HepG2 (cell line): ENCODE data around the gene ELOVL7. TPM values are rescaled to one million over a fixed set of nuclear protein-coding genes. Genes with fewer than 3 reads are reported as not detected.

Source experiments
- ATAD3A ChIP-seq: sonication (generic); formaldehyde crosslinking; IDR thresholded peaks from 2 replicates; pipeline ENCODE4 v1.4.0; 2020; ENCODE audit warnings: missing genetic modification reagents
- CCDC6 ChIP-seq: sonication (generic); formaldehyde crosslinking; IDR thresholded peaks from 2 replicates; pipeline ENCODE4 v1.8.1; 2022; ENCODE audit warnings: mild to moderate bottlenecking, missing genetic modification reagents, moderate library complexity
- CEBPB ChIP-seq: IDR thresholded peaks from 2 replicates; pipeline ENCODE4 v1.6.1; 2011; ENCODE audit warnings: low read depth, low read length, improper control_type of control experiment, borderline replicate concordance
- CENPT ChIP-seq: sonication (generic); formaldehyde crosslinking; IDR thresholded peaks from 2 replicates; pipeline ENCODE4 v1.8.0; 2022; ENCODE audit warnings: low read depth, mild to moderate bottlenecking, moderate library complexity, missing genetic modification reagents
- FOXK2 ChIP-seq: fragments of 450-650 bp; IDR thresholded peaks from 2 replicates; pipeline ENCODE4 v1.6.1; 2016
- GPBP1L1 ChIP-seq: sonication (generic); formaldehyde crosslinking; IDR thresholded peaks from 2 replicates; pipeline ENCODE4 v1.5.0; 2020; ENCODE audit warnings: mild to moderate bottlenecking, missing genetic modification reagents
- HNF4G ChIP-seq, 2 experiments: sonication (generic) in 1 of 2; formaldehyde crosslinking in 1 of 2; IDR thresholded peaks; 2 replicates each; pipeline versions ENCODE4 v1.4.0 to v1.6.1; 2011 to 2020; ENCODE audit warnings: borderline replicate concordance in 2 of 2, low read depth in 2 of 2, mild to moderate bottlenecking in 2 of 2, low read length in 1 of 2, missing genetic modification reagents in 1 of 2, moderate library complexity in 1 of 2
- MAX ChIP-seq: IDR thresholded peaks from 2 replicates; pipeline ENCODE4 v1.6.1; 2012; ENCODE audit warnings: inconsistent platforms
- POLR2AphosphoS2 ChIP-seq: IDR thresholded peaks from 2 replicates; pipeline ENCODE4 v1.6.1; 2011; ENCODE audit warnings: low read depth, low read length, improper control_type of control experiment
- SALL1 ChIP-seq: sonication (generic); formaldehyde crosslinking; IDR thresholded peaks from 2 replicates; pipeline ENCODE4 v1.8.0; 2022; ENCODE audit warnings: mild to moderate bottlenecking, missing genetic modification reagents
- TRIM22 ChIP-seq: fragments of 450-650 bp; IDR thresholded peaks from 2 replicates; pipeline ENCODE4 v1.6.1; 2017
- YEATS2 ChIP-seq: sonication (generic); formaldehyde crosslinking; IDR thresholded peaks from 2 replicates; pipeline ENCODE4 v1.4.0; 2020; ENCODE audit warnings: missing genetic modification reagents, borderline replicate concordance
- ZBTB26 ChIP-seq: IDR thresholded peaks from 2 replicates; pipeline ENCODE4 v1.6.1; 2016; ENCODE audit warnings: missing compliant biosample characterization, missing genetic modification reagents, borderline replicate concordance
- ZBTB42 ChIP-seq: sonication (generic); formaldehyde crosslinking; IDR thresholded peaks from 2 replicates; pipeline ENCODE4 v1.5.0; 2020; ENCODE audit warnings: mild to moderate bottlenecking, missing genetic modification reagents
- ZNF101 ChIP-seq: sonication (generic); formaldehyde crosslinking; IDR thresholded peaks from 2 replicates; pipeline ENCODE4 v1.4.0; 2020; ENCODE audit warnings: mild to moderate bottlenecking, low read depth, missing genetic modification reagents, borderline replicate concordance
- ZNF180 ChIP-seq: sonication (generic); formaldehyde crosslinking; IDR thresholded peaks from 2 replicates; pipeline ENCODE4 v1.4.0; 2020; ENCODE audit warnings: low read depth, missing genetic modification reagents, borderline replicate concordance
- ZNF362 ChIP-seq: sonication (generic); formaldehyde crosslinking; IDR thresholded peaks from 2 replicates; pipeline ENCODE4 v1.4.0; 2020; ENCODE audit warnings: missing genetic modification reagents, mild to moderate bottlenecking, borderline replicate concordance
- ZNF484 ChIP-seq: sonication (generic); formaldehyde crosslinking; IDR thresholded peaks from 2 replicates; pipeline ENCODE4 v1.5.1; 2020; ENCODE audit warnings: mild to moderate bottlenecking, low read depth, missing genetic modification reagents, borderline replicate concordance
- ZNF547 ChIP-seq: sonication (generic); formaldehyde crosslinking; IDR thresholded peaks from 2 replicates; pipeline ENCODE4 v1.5.1; 2020; ENCODE audit warnings: mild to moderate bottlenecking, missing genetic modification reagents
- ZNF777 ChIP-seq: sonication (generic); formaldehyde crosslinking; IDR thresholded peaks from 2 replicates; pipeline ENCODE4 v1.4.0; 2020; ENCODE audit warnings: missing genetic modification reagents
- ZNF83 ChIP-seq: sonication (generic); formaldehyde crosslinking; IDR thresholded peaks from 2 replicates; pipeline ENCODE4 v1.4.0; 2020; ENCODE audit warnings: missing genetic modification reagents, mild to moderate bottlenecking, borderline replicate concordance
- ZNF850 ChIP-seq: sonication (generic); formaldehyde crosslinking; conservative IDR thresholded peaks from 2 replicates; pipeline ENCODE4 v1.9.0; 2021; ENCODE audit warnings: mild to moderate bottlenecking, missing genetic modification reagents
- ZSCAN20 ChIP-seq: sonication (generic); formaldehyde crosslinking; IDR thresholded peaks from 2 replicates; pipeline ENCODE4 v1.4.0; 2020; ENCODE audit warnings: missing genetic modification reagents, mild to moderate bottlenecking, borderline replicate concordance
- polyA plus RNA-seq, 8 experiments: library from polyadenylated mRNA; depleted of rRNA in 3 of 8; stranded (reverse) in 7 of 8; unstranded in 1 of 8; fragments of >200 nt; fragmentation: Illumina TruSeq in 4 of 8; extraction: Trizol in 4 of 8; gene quantifications; 2 replicates each; pipeline versions ENCODE4 v1.2.1 to v1.2.3, GENCODE V29; 2011 to 2016; ENCODE audit warnings: low read depth in 4 of 8, missing spikeins in 1 of 8, mixed read lengths in 1 of 8; ENCODE audit not compliant: insufficient read depth in 1 of 8
- total RNA-seq, 5 experiments: library from RNA; depleted of rRNA; stranded (reverse); fragments of >200 nt; fragmentation: Illumina TruSeq; extraction: Trizol; gene quantifications; 2 replicates each; pipeline ENCODE4 v1.2.3, GENCODE V29; 2016; ENCODE audit warnings: low read depth in 1 of 5

Gene ELOVL7
- total and polyA plus RNA-seq, 2 of the 13 experiments (the other 11 are each of a cell fraction or from before 2014, with no cell fraction given), result 4.5 to 7.3 TPM

GRCh38 chr5:60843936-60844905, at the start of gene ELOVL7 (continued):
- no peak for TF ChIP-seq TRIM22
- no peak for TF ChIP-seq HNF4G (IDR thresholded peaks at IDR 0.05; ENCODE audit: borderline replicate concordance, low read depth, low read length)
- TF ChIP-seq HNF4G (CRISPR knock-in tag; IDR thresholded peaks at IDR 0.05; ENCODE audit: borderline replicate concordance, low read depth), result no peak; the same call in 1 of the 2 replicates
- TF ChIP-seq CEBPB, result no peak
- no peak for TF ChIP-seq YEATS2 (CRISPR knock-in tag)
- TF ChIP-seq ZNF547, result no peak
- no peak for TF ChIP-seq ZNF850
- TF ChIP-seq FOXK2, result no peak
- TF ChIP-seq ZNF484 (CRISPR knock-in tag), result no peak
- no peak for TF ChIP-seq ZNF180 (CRISPR knock-in tag)
- no peak for TF ChIP-seq ATAD3A (CRISPR knock-in tag)
- no peak for TF ChIP-seq ZNF83 (CRISPR knock-in tag)
- TF ChIP-seq ZBTB42 (CRISPR knock-in tag), result no peak
- TF ChIP-seq GPBP1L1, result no peak
- no peak for TF ChIP-seq ZBTB26 (CRISPR knock-in tag)
- TF ChIP-seq CCDC6 (CRISPR knock-in tag), result peak; percentile 38; the same call in 1 of the 2 replicates
- TF ChIP-seq ZNF101, result no peak
- no peak for TF ChIP-seq ZSCAN20 (CRISPR knock-in tag)
- TF ChIP-seq CENPT, result no peak
- peak; percentile 72 for TF ChIP-seq MAX
- TF ChIP-seq SALL1 (CRISPR knock-in tag), result peak; percentile 41; the same call in 1 of the 2 replicates
- TF ChIP-seq POLR2AphosphoS2, result no peak
- TF ChIP-seq ZNF362, result no peak
- TF ChIP-seq ZNF777 (CRISPR knock-in tag), result peak; percentile 67; the same call in 1 of the 2 replicates
